Immature natural killer cell (primary cell): ENCODE results near the gene TRPV3. TPM values are rescaled to one million over a fixed set of nuclear protein-coding genes. Genes with fewer than 3 reads are reported as not detected.
A peak's percentile ranks its signal among the peaks of the same experiment; 100 is the strongest.

Source experiments
- DNase-seq, 3 donors: peaks; one replicate each; pipeline ENCODE4 v3.0.0; 2022; ENCODE audit warnings: mixed read lengths in 1 of 3
- H3K27ac Mint-ChIP-seq, 6 donors: one replicate each; pipeline ENCODE4 v1.8.0; 2020; ENCODE audit warnings: mixed read lengths in 6 of 6, mild to moderate bottlenecking in 5 of 6, inconsistent platforms in 4 of 6, moderate library complexity in 3 of 6
- H3K27me3 Mint-ChIP-seq, 3 donors: one replicate each; pipeline ENCODE4 v1.8.0; 2020 to 2021; ENCODE audit warnings: low read depth in 3 of 3, mild to moderate bottlenecking in 3 of 3, mixed read lengths in 3 of 3, moderate library complexity in 3 of 3, inconsistent platforms in 1 of 3
- H3K36me3 Mint-ChIP-seq, 3 donors: one replicate each; pipeline ENCODE4 v1.8.0; 2020; ENCODE audit warnings: mixed read lengths in 3 of 3, inconsistent platforms in 2 of 3, mild to moderate bottlenecking in 2 of 3
- H3K4me1 Mint-ChIP-seq, 2 donors: one replicate each; pipeline ENCODE4 v1.8.0; 2020; ENCODE audit warnings: inconsistent platforms in 2 of 2, mild to moderate bottlenecking in 2 of 2, mixed read lengths in 2 of 2, moderate library complexity in 1 of 2
- H3K4me3 Mint-ChIP-seq, 5 donors: one replicate each; pipeline ENCODE4 v1.8.0; 2020; ENCODE audit warnings: mild to moderate bottlenecking in 5 of 5, mixed read lengths in 5 of 5, inconsistent platforms in 3 of 5, moderate library complexity in 3 of 5
- H3K9me3 Mint-ChIP-seq, 6 donors: one replicate each; pipeline ENCODE4 v1.8.0; 2020; ENCODE audit warnings: mild to moderate bottlenecking in 6 of 6, mixed read lengths in 6 of 6, inconsistent platforms in 4 of 6, moderate library complexity in 3 of 6
- polyA plus RNA-seq, 3 donors: library from polyadenylated mRNA; unstranded; fragments of 300-500 nt; fragmentation: Illumina TruSeq; gene quantifications; one replicate each; pipeline ENCODE4 v1.2.3, GENCODE V29; 2021

Gene TRPV3
- polyA plus RNA-seq, 3 donors from 2014 or later: 0.05 to 1.3 (median 0.39) TPM

DNA sequence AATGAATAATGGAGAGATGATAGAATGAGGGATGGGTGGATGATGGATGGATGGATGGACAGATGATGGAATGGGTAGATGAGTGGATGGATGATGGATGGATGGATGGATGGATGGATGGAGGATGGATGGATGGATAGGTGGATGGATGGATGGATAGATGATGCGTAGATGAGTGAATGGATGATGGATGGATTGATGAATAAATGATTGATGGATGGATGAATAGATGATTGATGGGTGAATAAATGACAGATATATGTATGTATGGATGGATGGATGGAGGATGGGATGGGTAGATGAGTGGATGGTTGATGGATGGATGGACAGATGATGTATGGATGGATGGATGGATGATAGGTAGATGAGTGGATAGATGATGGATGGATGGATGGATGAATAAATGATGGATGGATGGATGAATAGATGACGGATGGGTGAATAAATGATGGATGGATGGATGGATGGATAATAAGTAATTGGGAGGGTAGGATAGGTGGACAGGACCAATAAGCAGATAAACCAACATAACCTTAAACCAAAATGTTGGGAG lies 7.9 kb downstream of the TRPV3 start:
- Mint-ChIP-seq H3K9me3 (no peaks in the 10 kb centered on the region), H3K4me1 (no peaks in the 10 kb centered on the region), H3K36me3 (no peaks in the 10 kb centered on the region), H3K27me3 (peaks cover 2 to 9% (median 4%) of the 10 kb centered on the region in 3 donors), H3K27ac (peak overlapping the region in 1 of 6 donors; percentile 21), H3K4me3 (no peak overlapping the region)
- no peak for DNase-seq

- H3K27me3 Mint-ChIP-seq: peaks cover 0 to 11% (median 3%) of the 10 kb centered on the region in 3 donors
- H3K4me3 Mint-ChIP-seq: no peak overlapping the region
- no peak for DNase-seq
- no peaks in the 10 kb centered on the region for H3K36me3 Mint-ChIP-seq
- no peaks in the 10 kb centered on the region for H3K4me1 Mint-ChIP-seq
- H3K27ac Mint-ChIP-seq: no peak overlapping the region
- H3K9me3 Mint-ChIP-seq: no peaks in the 10 kb centered on the region
Observed at GRCh38 chr17:3547628-3548027, 10.0 kb downstream of the TRPV3 start.

- no peak overlapping the region for H3K27ac Mint-ChIP-seq
- peaks cover 0 to 11% (median 3%) of the 10 kb centered on the region in 3 donors for H3K27me3 Mint-ChIP-seq
- H3K9me3 Mint-ChIP-seq: no peaks in the 10 kb centered on the region
- H3K4me3 Mint-ChIP-seq: no peak overlapping the region
- DNase-seq: no peak
- no peaks in the 10 kb centered on the region for H3K36me3 Mint-ChIP-seq
- no peaks in the 10 kb centered on the region for H3K4me1 Mint-ChIP-seq
Observed at GRCh38 chr17:3546997-3547396, 10.6 kb downstream of the TRPV3 start.

- no peak for DNase-seq
- Mint-ChIP-seq H3K36me3 (no peaks in the 10 kb centered on the region), H3K4me3 (no peak overlapping the region), H3K27me3 (peaks cover 0 to 11% (median 3%) of the 10 kb centered on the region in 3 donors), H3K27ac (no peak overlapping the region), H3K9me3 (no peaks in the 10 kb centered on the region), H3K4me1 (no peaks in the 10 kb centered on the region)
Observed at GRCh38 chr17:3546521-3546920, 11.1 kb downstream of the TRPV3 start.

- H3K4me1 Mint-ChIP-seq: peaks cover under 1 to 2% of the 10 kb centered on the region in 2 donors
- no peaks in the 10 kb centered on the region for H3K36me3 Mint-ChIP-seq
- no peak for DNase-seq
- H3K27ac Mint-ChIP-seq: no peak overlapping the region
- H3K27me3 Mint-ChIP-seq: peaks cover 0 to 11% (median 3%) of the 10 kb centered on the region in 3 donors
- no peaks in the 10 kb centered on the region for H3K9me3 Mint-ChIP-seq
- H3K4me3 Mint-ChIP-seq: no peak overlapping the region
Observed at GRCh38 chr17:3545151-3545550, 12.5 kb downstream of the TRPV3 start.

DNA sequence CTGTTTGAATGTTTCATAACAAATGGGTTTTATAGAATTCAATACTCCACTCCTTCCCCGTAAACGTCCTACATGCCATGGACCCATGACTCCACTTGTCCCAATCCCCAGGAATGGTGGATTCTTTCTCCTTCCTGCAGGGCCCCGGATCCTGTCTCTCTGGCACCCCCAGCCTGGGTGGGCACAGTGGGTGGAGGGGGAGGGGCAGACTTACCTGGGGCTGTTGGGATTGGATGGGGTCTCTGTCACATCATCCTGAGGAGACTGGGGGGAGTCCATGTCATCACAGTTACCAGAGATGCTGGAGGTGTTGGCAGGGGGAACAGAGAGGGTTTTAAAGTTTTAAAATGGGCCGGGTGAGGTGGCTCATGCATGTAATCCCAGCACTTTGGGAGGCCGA lies 13.2 kb downstream of the TRPV3 start:
- H3K27me3 Mint-ChIP-seq: peaks cover 0 to 9% (median 3%) of the 10 kb centered on the region in 3 donors
- peaks cover 2 to 5% of the 10 kb centered on the region in 2 donors for H3K4me1 Mint-ChIP-seq
- H3K9me3 Mint-ChIP-seq: no peaks in the 10 kb centered on the region
- no peaks in the 10 kb centered on the region for H3K36me3 Mint-ChIP-seq
- no peak overlapping the region for H3K4me3 Mint-ChIP-seq
- DNase-seq: no peak
- H3K27ac Mint-ChIP-seq: no peak overlapping the region

DNA sequence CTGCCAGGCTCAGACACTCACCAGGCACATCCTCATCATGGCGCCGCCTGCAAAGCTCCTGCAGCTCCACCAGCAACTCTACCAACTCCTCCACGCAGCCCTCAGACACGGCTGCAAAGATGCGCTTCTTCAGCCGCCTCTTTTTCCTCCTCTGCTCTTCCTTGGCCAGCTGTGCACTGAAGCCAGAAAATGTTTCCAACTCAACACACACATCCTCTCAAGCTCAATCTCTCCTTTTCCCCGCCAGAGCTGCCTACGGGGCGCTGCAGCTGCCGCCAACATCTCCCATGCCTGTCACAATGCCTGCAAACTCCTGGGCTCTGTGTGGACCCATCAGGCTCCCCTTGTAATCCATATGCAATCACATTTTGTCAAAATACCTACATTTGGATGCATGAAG lies 14.2 kb downstream of the TRPV3 start:
- Mint-ChIP-seq H3K4me1 (peaks cover 2 to 5% of the 10 kb centered on the region in 2 donors), H3K9me3 (no peaks in the 10 kb centered on the region), H3K27me3 (peaks cover 0 to 6% (median 3%) of the 10 kb centered on the region in 3 donors), H3K4me3 (no peak overlapping the region), H3K27ac (no peak overlapping the region), H3K36me3 (no peaks in the 10 kb centered on the region)
- DNase-seq: no peak

DNA sequence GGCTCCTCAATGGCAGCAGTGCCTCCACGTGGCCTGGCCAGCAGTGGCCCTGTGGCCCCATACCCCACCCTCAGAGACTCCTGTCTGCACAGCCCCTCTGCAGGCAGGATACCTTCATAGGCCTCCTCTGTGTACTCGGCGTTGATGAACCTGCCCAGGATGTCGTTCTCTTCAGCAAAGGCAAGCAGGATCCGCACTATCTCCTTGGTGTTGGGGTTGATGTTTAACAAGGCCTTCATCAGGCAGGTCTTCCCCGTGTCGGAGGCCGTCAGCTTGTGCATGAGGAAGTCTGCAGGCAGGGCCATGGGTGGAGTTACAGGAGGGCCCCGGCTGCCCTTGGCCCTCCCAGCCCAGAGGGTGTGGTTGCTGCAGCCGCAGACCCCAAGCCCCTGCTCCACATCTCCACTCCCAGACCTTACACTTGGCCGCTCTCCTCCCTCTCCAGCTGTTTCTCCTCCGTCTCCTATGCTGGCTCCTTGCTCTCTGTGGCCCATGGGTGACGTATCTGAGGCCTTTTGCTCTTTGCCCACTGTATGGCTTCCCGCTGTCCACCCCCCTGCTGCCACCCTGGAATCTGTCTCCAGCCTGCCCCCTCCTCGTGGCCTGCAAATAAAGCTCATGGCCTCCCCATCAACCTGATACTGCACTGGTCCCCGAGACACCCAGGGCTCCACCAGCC lies 15.1 kb downstream of the TRPV3 start:
- Mint-ChIP-seq H3K36me3 (no peaks in the 10 kb centered on the region), H3K9me3 (no peaks in the 10 kb centered on the region), H3K4me3 (no peak overlapping the region), H3K4me1 (peaks cover 2 to 5% of the 10 kb centered on the region in 2 donors), H3K27ac (no peak overlapping the region), H3K27me3 (peaks cover 0 to 3% (median 3%) of the 10 kb centered on the region in 3 donors)
- DNase-seq: no peak

GRCh38 chr17:3539881-3540540 lies 17.6 kb downstream of the TRPV3 start:
- Mint-ChIP-seq H3K27me3 (peaks cover 2 to 3% (median 3%) of the 10 kb centered on the region in 3 donors), H3K36me3 (no peaks in the 10 kb centered on the region), H3K9me3 (no peaks in the 10 kb centered on the region), H3K4me1 (peaks cover 7 to 9% of the 10 kb centered on the region in 2 donors), H3K27ac (no peak overlapping the region), H3K4me3 (no peak overlapping the region)
- DNase-seq: no peak

GRCh38 chr17:3536716-3537115 lies 20.9 kb downstream of the TRPV3 start:
- H3K27ac Mint-ChIP-seq: peak overlapping the region; percentile 3 to 87 (median 76)
- H3K4me1 Mint-ChIP-seq: peaks cover 15 to 19% of the 10 kb centered on the region in 2 donors
- peaks cover 0 to 8% (median 4%) of the 10 kb centered on the region in 3 donors for H3K36me3 Mint-ChIP-seq
- H3K9me3 Mint-ChIP-seq: no peaks in the 10 kb centered on the region
- no peak for DNase-seq
- peaks cover 2 to 4% (median 3%) of the 10 kb centered on the region in 3 donors for H3K27me3 Mint-ChIP-seq
- peak overlapping the region; percentile 41 to 78 (median 71) for H3K4me3 Mint-ChIP-seq

- Mint-ChIP-seq H3K27ac (peak overlapping the region in 5 of 6 donors; percentile 40 to 93 (median 79)), H3K36me3 (peaks cover 0 to 8% (median 4%) of the 10 kb centered on the region in 3 donors), H3K27me3 (peaks cover 2 to 4% (median 3%) of the 10 kb centered on the region in 3 donors), H3K9me3 (no peaks in the 10 kb centered on the region), H3K4me3 (peak overlapping the region; percentile 60 to 78 (median 74)), H3K4me1 (peaks cover 15 to 19% of the 10 kb centered on the region in 2 donors)
- DNase-seq: peak; percentile 59 to 71 (median 68)
Observed at GRCh38 chr17:3535253-3535995, 22.2 kb downstream of the TRPV3 start.

GRCh38 chr17:3534881-3535252 lies 22.7 kb downstream of the TRPV3 start:
- peak overlapping the region; percentile 57 to 78 (median 74) for H3K4me3 Mint-ChIP-seq

GRCh38 chr17:3533752-3534151 lies 23.9 kb downstream of the TRPV3 start:
- H3K4me1 Mint-ChIP-seq: peaks cover 10 to 17% of the 10 kb centered on the region in 2 donors
- peak overlapping the region in 1 of 5 donors; percentile 38 for H3K4me3 Mint-ChIP-seq
- no peak for DNase-seq
- peak overlapping the region in 2 of 6 donors; percentile 69 to 73 for H3K27ac Mint-ChIP-seq
- H3K36me3 Mint-ChIP-seq: peaks cover 0 to 8% (median 5%) of the 10 kb centered on the region in 3 donors
- no peaks in the 10 kb centered on the region for H3K9me3 Mint-ChIP-seq
- peaks cover 3 to 6% (median 4%) of the 10 kb centered on the region in 3 donors for H3K27me3 Mint-ChIP-seq

More at GRCh38 chr17:3534881-3535252, 22.7 kb downstream of the TRPV3 start:
- peak in 2 of 3 donors; percentile 14 to 35 for DNase-seq
- Mint-ChIP-seq H3K27ac (peak overlapping the region; percentile 23 to 93 (median 76)), H3K36me3 (peaks cover 0 to 8% (median 4%) of the 10 kb centered on the region in 3 donors), H3K9me3 (no peaks in the 10 kb centered on the region), H3K27me3 (peaks cover 2 to 4% (median 3%) of the 10 kb centered on the region in 3 donors), H3K4me1 (peaks cover 11 to 17% of the 10 kb centered on the region in 2 donors)
